ENCODE results near the gene OTOP1. TPM values are rescaled to one million over a fixed set of nuclear protein-coding genes. Genes with fewer than 3 reads are reported as not detected.

Gene OTOP1
- total and polyA plus RNA-seq, 2 donors (not counting 1 experiment from before 2014, with no cell fraction given), result not detected

DNA sequence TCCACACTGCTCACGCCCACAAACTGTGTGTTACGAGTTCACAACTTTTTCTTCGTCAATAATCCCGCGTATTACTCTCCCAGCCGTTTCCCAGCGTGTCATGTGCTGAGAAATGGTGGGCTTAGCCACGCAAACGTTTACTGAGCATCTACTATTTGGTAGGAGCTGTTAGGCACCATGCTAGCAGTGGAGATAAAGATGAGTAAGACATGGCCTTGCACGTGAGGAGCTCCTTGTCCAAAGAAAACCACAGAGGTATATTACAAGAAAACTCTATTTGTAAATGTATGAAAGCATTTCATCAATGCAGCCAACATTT is 22.1 kb upstream of the OTOP1 start:
- Histone ChIP-seq H3K9me3 (ENCODE audit: control extremely low read depth in 1 of 3, control insufficient read depth in 2 of 3, insufficient read depth in 1 of 3, low read length in 2 of 3) (no peaks in the 10 kb centered on the region), H2AFZ (ENCODE audit: insufficient read depth, low read depth, low read length, poor library complexity, severe bottlenecking) (peak overlapping the region; percentile 91), H3K27ac (ENCODE audit: low read length in 2 of 2) (peak overlapping the region; percentile 88), H3K36me3 (replicated peaks in 1 of 2; ENCODE audit: control extremely low read depth in 1 of 2, control insufficient read depth in 1 of 2, extremely low read depth in 1 of 2, insufficient read depth in 2 of 2, low read length in 1 of 2) (peaks cover 3 to 22% of the 10 kb centered on the region in 2 experiments), H3K4me3 (ENCODE audit: control extremely low read depth in 1 of 5, extremely low read depth in 1 of 5, insufficient read depth in 1 of 5, low read depth in 2 of 5, low read length in 4 of 5) (peak overlapping the region; percentile 67 to 98 (median 84)), H3K79me2 (ENCODE audit: control insufficient read depth, insufficient read depth, low read length) (peaks cover 23% of the 10 kb centered on the region), H3K27me3 (replicated peaks in 1 of 4; ENCODE audit: control extremely low read depth in 1 of 4, control insufficient read depth in 3 of 4, insufficient read depth in 4 of 4, low read length in 3 of 4) (peaks cover 0 to 6% (median 1%) of the 10 kb centered on the region in 4 experiments), H3K9ac (ENCODE audit: low read length) (peak overlapping the region; percentile 93), H3K4me2 (replicated peaks; ENCODE audit: low read depth, low read length, poor library complexity, severe bottlenecking) (peak overlapping the region; percentile 79), H4K20me1 (ENCODE audit: control insufficient read depth, insufficient read depth, low read length, poor library complexity, severe bottlenecking) (no peaks in the 10 kb centered on the region), H3K4me1 (ENCODE audit: control insufficient read depth in 2 of 2, insufficient read depth in 2 of 2, low read length in 2 of 2) (peaks cover 14 to 17% of the 10 kb centered on the region in 2 donors)
- H3K4me1 Mint-ChIP-seq, result peaks cover 21% of the 10 kb centered on the region
- intact Hi-C loops (cut with micrococcal nuclease), result loop anchor here (1.0 to 2.0 kb wide), 2 partner anchors 41 to 294 kb away; partner anchors contain the start of genes LYAR, STX18 and ZBTB49
- ATAC-seq (ENCODE audit: low read depth) (no peak), DNase-seq (no peak)
- POLR2A ChIA-PET, result no interaction called here
- no peaks in the 10 kb centered on the region for H3K9me3 Mint-ChIP-seq (ENCODE audit: insufficient read depth)
- H3K27ac Mint-ChIP-seq, result peak overlapping the region; percentile 97
- peaks cover 5% of the 10 kb centered on the region for H3K27me3 Mint-ChIP-seq
- no peak for TF ChIP-seq EZH2 (IDR thresholded peaks at IDR 0.05; ENCODE audit: borderline replicate concordance, insufficient read depth, low read depth, low read length, poor library complexity, severe bottlenecking)
- TF ChIP-seq, protein P1, sequence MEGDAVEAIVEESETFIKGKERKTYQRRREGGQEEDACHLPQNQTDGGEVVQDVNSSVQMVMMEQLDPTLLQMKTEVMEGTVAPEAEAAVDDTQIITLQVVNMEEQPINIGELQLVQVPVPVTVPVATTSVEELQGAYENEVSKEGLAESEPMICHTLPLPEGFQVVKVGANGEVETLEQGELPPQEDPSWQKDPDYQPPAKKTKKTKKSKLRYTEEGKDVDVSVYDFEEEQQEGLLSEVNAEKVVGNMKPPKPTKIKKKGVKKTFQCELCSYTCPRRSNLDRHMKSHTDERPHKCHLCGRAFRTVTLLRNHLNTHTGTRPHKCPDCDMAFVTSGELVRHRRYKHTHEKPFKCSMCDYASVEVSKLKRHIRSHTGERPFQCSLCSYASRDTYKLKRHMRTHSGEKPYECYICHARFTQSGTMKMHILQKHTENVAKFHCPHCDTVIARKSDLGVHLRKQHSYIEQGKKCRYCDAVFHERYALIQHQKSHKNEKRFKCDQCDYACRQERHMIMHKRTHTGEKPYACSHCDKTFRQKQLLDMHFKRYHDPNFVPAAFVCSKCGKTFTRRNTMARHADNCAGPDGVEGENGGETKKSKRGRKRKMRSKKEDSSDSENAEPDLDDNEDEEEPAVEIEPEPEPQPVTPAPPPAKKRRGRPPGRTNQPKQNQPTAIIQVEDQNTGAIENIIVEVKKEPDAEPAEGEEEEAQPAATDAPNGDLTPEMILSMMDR (IDR thresholded peaks at IDR 0.05), result no peak
- CTCF ChIA-PET, result interaction anchor here (1.0 to 2.5 kb wide), 4 partner anchors 11 to 89 kb away, joined by 3 to 16 read pairs (median 7); no protein-coding TSS in a partner anchor
- H3K4me3 Mint-ChIP-seq, result peak overlapping the region; percentile 88
- WGBS (ENCODE audit: insufficient coverage), result 56% methylated on average over 7 of the region's 10 CpGs

Measured in B cell (primary cell).